Motor neuron (in vitro differentiated cells): Measurements from ENCODE around the gene PARP9. TPM values are rescaled to one million over a fixed set of nuclear protein-coding genes. Genes with fewer than 3 reads are reported as not detected.

Experiments used
- ATAC-seq, 8 experiments: fragments of 200-7000 bp; cut with Tn5 transposase; replicated peaks in 6 of 8; 2 replicates each; pipeline ENCODE4 v1.8.0; 2021; ENCODE audit warnings: mild to moderate bottlenecking in 8 of 8, moderate library complexity in 8 of 8
- H3K27ac ChIP-seq, 2 donors: fragments of 250-450 bp; sonication (Bioruptor Pico); 2 replicates each; pipeline ENCODE4 v1.9.0; 2021; ENCODE audit warnings: antibody characterized with exemption in 2 of 2, mild to moderate bottlenecking in 2 of 2, moderate library complexity in 1 of 2
- H3K4me1 ChIP-seq, 2 donors: fragments of 250-450 bp; sonication (Bioruptor Pico); replicated peaks in 1 of 2; 2 replicates each; pipeline ENCODE4 v1.6.1; 2021; ENCODE audit warnings: antibody characterized with exemption in 2 of 2, mild to moderate bottlenecking in 2 of 2, moderate library complexity in 1 of 2
- H3K4me3 ChIP-seq, 5 donors: fragments of 250-450 bp; sonication (Bioruptor Pico); 2 replicates each; pipeline ENCODE4 v1.9.0; 2021; ENCODE audit warnings: antibody characterized with exemption in 5 of 5, mild to moderate bottlenecking in 5 of 5, moderate library complexity in 4 of 5
- WGBS, 10 experiments: fragments of 450-650 bp; shearing (Covaris generic); methylation state at CpG; one replicate each; pipeline ENCODE4 v1.0.0; 2022; 5-methylcytosine and 5-hydroxymethylcytosine counted together
- in situ Hi-C, 9 experiments: fragments of 400-800 bp; cut with MboI; loops; one replicate each; pipeline ENCODE4 v1.15.0; 2021; ENCODE audit warnings: low sequenced_read_pairs in 9 of 9, low pct_unique_long_range_greater_than_20kb in 2 of 9; ENCODE audit not compliant: unreplicated experiment in 9 of 9
- total RNA-seq, 8 experiments: library from RNA; unstranded; fragments of 300-600 nt; gene quantifications; 2 replicates each; pipeline versions ENCODE4 v1.2.3 to v1.2.4, GENCODE V29; 2022

Gene PARP9
- total RNA-seq, 8 experiments from 2014 or later, result 0.33 to 139 (median 9.8) TPM

- H3K4me3 ChIP-seq, result peak overlapping the region in 3 of 5 donors; percentile 34 to 44 (median 39)
- H3K27ac ChIP-seq, result no peak overlapping the region
- ATAC-seq, result peak in 4 of 8 experiments; percentile 4 to 14 (median 6)
- peaks cover 0 to 6% of the 10 kb centered on the region in 2 donors for H3K4me1 ChIP-seq
- in situ Hi-C loops, result loop anchor here in 1 of 9 experiments (10.0 kb wide), 1 partner anchor 111 kb away; no protein-coding TSS in a partner anchor
- 0 to 100% (median 13%) methylated on average over 1 to 5 of the region's 5 CpGs; no CpG with 5 or more reads in 3 of the 10 experiments for WGBS, 10 experiments
These were observed 429 bp downstream of the PARP9 start for GRCh38 chr3:122563717-122564025.

- H3K4me3 ChIP-seq, result no peak overlapping the region
- no peak for ATAC-seq
- in situ Hi-C loops, result loop anchor here in 1 of 9 experiments (10.0 kb wide), 1 partner anchor 112 kb away; no protein-coding TSS in a partner anchor
These were observed 980 bp downstream of the PARP9 start for GRCh38 chr3:122562923-122563716.

GRCh38 chr3:122560680-122561079 lies 3.4 kb downstream of the PARP9 start:
- peaks cover 0 to 6% of the 10 kb centered on the region in 2 donors for H3K4me1 ChIP-seq

More at GRCh38 chr3:122562923-122563716, 980 bp downstream of the PARP9 start:
- peaks cover 0 to 6% of the 10 kb centered on the region in 2 donors for H3K4me1 ChIP-seq
- 6 to 100% (median 80%) methylated on average over 1 to 4 of the region's 5 CpGs; no CpG with 5 or more reads in 3 of the 10 experiments for WGBS, 10 experiments
- no peak overlapping the region for H3K27ac ChIP-seq

GRCh38 chr3:122559906-122560305 lies 4.2 kb downstream of the PARP9 start:
- H3K4me3 ChIP-seq, result no peak overlapping the region
- WGBS, 10 experiments, result 50 to 100% (median 85%) methylated on average over 2 to 3 of the region's 3 CpGs
- no peak for ATAC-seq
- no peak overlapping the region for H3K27ac ChIP-seq
- peaks cover 0 to 6% of the 10 kb centered on the region in 2 donors for H3K4me1 ChIP-seq
- in situ Hi-C loops, result loop anchor here in 1 of 9 experiments (10.0 kb wide), 1 partner anchor 115 kb away; no protein-coding TSS in a partner anchor

More at GRCh38 chr3:122560680-122561079, 3.4 kb downstream of the PARP9 start:
- WGBS, 10 experiments, result 100% methylated on average over 1 of the region's 1 CpG; no CpG with 5 or more reads in 9 of the 10 experiments
- ATAC-seq, result peak in 1 of 8 experiments; percentile 8
- in situ Hi-C loops, result loop anchor here in 1 of 9 experiments (10.0 kb wide), 1 partner anchor 114 kb away; no protein-coding TSS in a partner anchor
- no peak overlapping the region for H3K27ac ChIP-seq
- H3K4me3 ChIP-seq, result no peak overlapping the region

- in situ Hi-C loops, result no loop called here
These were observed 5.5 kb downstream of the PARP9 start for GRCh38 chr3:122558605-122559004.

GRCh38 chr3:122557356-122557755 lies 6.7 kb downstream of the PARP9 start:
- 82 to 100% (median 92%) methylated on average over 2 to 5 of the region's 5 CpGs; no CpG with 5 or more reads in 4 of the 10 experiments for WGBS, 10 experiments
- Histone ChIP-seq H3K4me1 (no peaks in the 10 kb centered on the region), H3K4me3 (no peak overlapping the region), H3K27ac (no peak overlapping the region)
- ATAC-seq, result no peak
- in situ Hi-C loops, result no loop called here

More at GRCh38 chr3:122558605-122559004, 5.5 kb downstream of the PARP9 start:
- Histone ChIP-seq H3K4me1 (peaks cover 0 to 2% of the 10 kb centered on the region in 2 donors), H3K4me3 (no peak overlapping the region), H3K27ac (no peak overlapping the region)
- 81 to 100% (median 96%) methylated on average over 1 to 6 of the region's 6 CpGs; no CpG with 5 or more reads in 2 of the 10 experiments for WGBS, 10 experiments
- no peak for ATAC-seq

GRCh38 chr3:122555275-122556071 lies 8.6 kb downstream of the PARP9 start:
- WGBS, 10 experiments, result 32 to 100% (median 90%) methylated on average over 1 to 6 of the region's 6 CpGs
- Histone ChIP-seq H3K4me3 (no peak overlapping the region), H3K27ac (no peak overlapping the region), H3K4me1 (no peaks in the 10 kb centered on the region)
- in situ Hi-C loops, result no loop called here
- peak in 5 of 8 experiments; percentile 18 to 81 (median 57) for ATAC-seq

GRCh38 chr3:122553171-122553570 lies 10.9 kb downstream of the PARP9 start:
- no peak for ATAC-seq
- H3K4me1 ChIP-seq, result no peaks in the 10 kb centered on the region
- no peak overlapping the region for H3K4me3 ChIP-seq
- no peak overlapping the region for H3K27ac ChIP-seq
- in situ Hi-C loops, result no loop called here
- WGBS, 10 experiments, result 0 to 100% (median 66%) methylated on average over 1 to 3 of the region's 3 CpGs; no CpG with 5 or more reads in 1 of the 10 experiments

- no peak overlapping the region for H3K4me3 ChIP-seq
- WGBS, 10 experiments, result 20 to 100% (median 67%) methylated on average over 1 of the region's 1 CpG; no CpG with 5 or more reads in 4 of the 10 experiments
- in situ Hi-C loops, result no loop called here
- no peaks in the 10 kb centered on the region for H3K4me1 ChIP-seq
- no peak overlapping the region for H3K27ac ChIP-seq
- ATAC-seq, result no peak
These were observed 15.5 kb downstream of the PARP9 start for GRCh38 chr3:122548619-122549018.

GRCh38 chr3:122548076-122548475 lies 16.0 kb downstream of the PARP9 start:
- WGBS, 10 experiments, result 0 to 100% (median 82%) methylated on average over 1 to 3 of the region's 3 CpGs; no CpG with 5 or more reads in 1 of the 10 experiments
- H3K27ac ChIP-seq, result no peak overlapping the region
- no peak for ATAC-seq
- H3K4me3 ChIP-seq, result no peak overlapping the region
- H3K4me1 ChIP-seq, result no peaks in the 10 kb centered on the region
- in situ Hi-C loops, result no loop called here

- Histone ChIP-seq H3K4me3 (no peak overlapping the region), H3K27ac (no peak overlapping the region), H3K4me1 (no peaks in the 10 kb centered on the region)
- in situ Hi-C loops, result no loop called here
- 84 to 100% (median 91%) methylated on average over 2 to 5 of the region's 5 CpGs; no CpG with 5 or more reads in 1 of the 10 experiments for WGBS, 10 experiments
- ATAC-seq, result no peak
These were observed 17.9 kb downstream of the PARP9 start for GRCh38 chr3:122546151-122546550.

- 50 to 96% (median 90%) methylated on average over 1 to 7 of the region's 7 CpGs for WGBS, 10 experiments
- no peak for ATAC-seq
- Histone ChIP-seq H3K4me1 (no peaks in the 10 kb centered on the region), H3K4me3 (no peak overlapping the region), H3K27ac (no peak overlapping the region)
- in situ Hi-C loops, result no loop called here
These were observed 25.1 kb downstream of the PARP9 start for GRCh38 chr3:122538956-122539490.
